Trophoblast cell (in vitro differentiated cells and primary cell): ENCODE measurements around the gene FLNB.
A peak's percentile ranks its signal among the peaks of the same experiment; 100 is the strongest.

Source experiments
- DNase-seq, 2 donors: peaks; one replicate each; pipeline ENCODE4 v3.0.0-alpha.2; 2016
- H2AFZ ChIP-seq: 2 replicates; pipeline ENCODE4 v1.6.1; 2013; ENCODE audit warnings: low read length, moderate library complexity, mild to moderate bottlenecking; ENCODE audit not compliant: insufficient read depth, poor library complexity
- H2AK5ac ChIP-seq: 2 replicates; pipeline ENCODE4 v1.6.1; 2013; ENCODE audit warnings: mild to moderate bottlenecking, low read length
- H2BK120ac ChIP-seq: 2 replicates; pipeline ENCODE4 v1.6.1; 2013; ENCODE audit warnings: low read length, mild to moderate bottlenecking, moderate library complexity; ENCODE audit not compliant: insufficient read depth, poor library complexity
- H2BK12ac ChIP-seq: 2 replicates; pipeline ENCODE4 v1.6.1; 2013; ENCODE audit warnings: mild to moderate bottlenecking, low read length, moderate library complexity
- H2BK5ac ChIP-seq: 2 replicates; pipeline ENCODE4 v1.6.1; 2013; ENCODE audit warnings: low read length, low read depth, moderate library complexity, mild to moderate bottlenecking; ENCODE audit not compliant: poor library complexity
- H3K14ac ChIP-seq: 2 replicates; pipeline ENCODE4 v1.6.1; 2013; ENCODE audit warnings: mild to moderate bottlenecking, low read length
- H3K18ac ChIP-seq: 2 replicates; pipeline ENCODE4 v1.6.1; 2013; ENCODE audit warnings: mild to moderate bottlenecking, low read length
- H3K23ac ChIP-seq: 2 replicates; pipeline ENCODE4 v1.6.1; 2013; ENCODE audit warnings: low read length
- H3K27ac ChIP-seq: 2 replicates; pipeline ENCODE4 v1.5.1; 2013; ENCODE audit warnings: low read depth, mild to moderate bottlenecking, inconsistent platforms, low read length, moderate library complexity
- H3K27me3 ChIP-seq: 2 replicates; pipeline ENCODE4 v1.6.1; 2013; ENCODE audit warnings: inconsistent platforms, mild to moderate bottlenecking, low read length, moderate library complexity; ENCODE audit not compliant: insufficient read depth
- H3K36me3 ChIP-seq, 2 experiments: 1 replicate in 1 of 2; 2 replicates in 1 of 2; pipeline ENCODE4 v1.6.1; 2013; ENCODE audit warnings: low read length in 2 of 2, mild to moderate bottlenecking in 2 of 2, moderate library complexity in 1 of 2; ENCODE audit not compliant: insufficient read depth in 2 of 2, control insufficient read depth in 1 of 2
- H3K4ac ChIP-seq: 2 replicates; pipeline ENCODE4 v1.6.1; 2013; ENCODE audit warnings: low read depth, mild to moderate bottlenecking, low read length, moderate library complexity
- H3K4me1 ChIP-seq, 2 experiments: 1 replicate in 1 of 2; 2 replicates in 1 of 2; pipeline ENCODE4 v1.6.1; 2013; ENCODE audit warnings: low read length in 2 of 2, mild to moderate bottlenecking in 2 of 2, moderate library complexity in 1 of 2; ENCODE audit not compliant: insufficient read depth in 2 of 2, control insufficient read depth in 1 of 2
- H3K4me2 ChIP-seq: 2 replicates; pipeline ENCODE4 v1.6.1; 2013; ENCODE audit warnings: inconsistent platforms, mild to moderate bottlenecking, low read length, moderate library complexity
- H3K4me3 ChIP-seq: 2 replicates; pipeline ENCODE4 v1.5.1; 2013; ENCODE audit warnings: mild to moderate bottlenecking, low read depth, low read length, inconsistent platforms
- H3K79me1 ChIP-seq: one replicate; pipeline ENCODE4 v1.6.1; 2013; ENCODE audit warnings: low read length
- H3K79me2 ChIP-seq: 2 replicates; pipeline ENCODE4 v1.6.1; 2013; ENCODE audit warnings: low read length, mild to moderate bottlenecking; ENCODE audit not compliant: control insufficient read depth, insufficient read depth, poor library complexity
- H3K9ac ChIP-seq: 2 replicates; pipeline ENCODE4 v1.6.1; 2013; ENCODE audit warnings: mild to moderate bottlenecking, low read length
- H3K9me3 ChIP-seq: 2 replicates; pipeline ENCODE4 v1.6.1; 2013; ENCODE audit warnings: low read depth, mild to moderate bottlenecking, control low read depth, inconsistent platforms, low read length; ENCODE audit not compliant: insufficient read depth
- H4K12ac ChIP-seq: 2 replicates; pipeline ENCODE4 v1.6.1; 2013; ENCODE audit warnings: low read depth, mild to moderate bottlenecking, low read length, moderate library complexity
- H4K8ac ChIP-seq: 2 replicates; pipeline ENCODE4 v1.6.1; 2013; ENCODE audit warnings: low read depth, mild to moderate bottlenecking, low read length, moderate library complexity
- H4K91ac ChIP-seq: one replicate; pipeline ENCODE4 v1.6.1; 2013; ENCODE audit warnings: low read depth, mild to moderate bottlenecking, low read length, moderate library complexity
- WGBS: extraction: QIAGEN DNeasy Blood & Tissue Kit; methylation state at CpG from one replicate; pipeline ENCODE4 v1.1.7; 2013; ENCODE audit warnings: missing lambda C conversion rate; ENCODE audit not compliant: insufficient read length, insufficient coverage; ENCODE audit errors: extremely low coverage; 5-methylcytosine and 5-hydroxymethylcytosine counted together

FLNB gene

GRCh38 chr3:57972531-57973111, 35.6 kb upstream of the FLNB start:
- Histone ChIP-seq H3K36me3 (no peaks in the 10 kb centered on the region), H2AFZ (peak overlapping the region; percentile 51), H3K27ac (peak overlapping the region; percentile 38), H4K8ac (peak overlapping the region; percentile 9), H4K12ac (peak overlapping the region; percentile 27), H3K79me2 (peaks cover 2% of the 10 kb centered on the region), H3K23ac (no peak overlapping the region), H2BK120ac (peak overlapping the region; percentile 27), H3K27me3 (no peaks in the 10 kb centered on the region), H3K18ac (peak overlapping the region; percentile 21), H2BK12ac (peak overlapping the region; percentile 9), H3K9ac (no peak overlapping the region), H2AK5ac (peak overlapping the region; percentile 44), H3K14ac (peak overlapping the region; percentile 5), H3K9me3 (no peaks in the 10 kb centered on the region), H3K79me1 (peaks cover 37% of the 10 kb centered on the region), H2BK5ac (peak overlapping the region; percentile 81), H3K4ac (peak overlapping the region; percentile 27), H4K91ac (peak overlapping the region; percentile 71), H3K4me1 (peaks cover 13 to 25% of the 10 kb centered on the region in 2 experiments), H3K4me2 (no peak overlapping the region), H3K4me3 (no peak overlapping the region)
- no CpG with 5 or more reads among the region's 9 CpGs for WGBS
- peak in 1 of 2 donors; percentile 42 for DNase-seq

- Histone ChIP-seq H3K14ac (peak overlapping the region; percentile 49), H2BK120ac (peak overlapping the region; percentile 85), H2AK5ac (peak overlapping the region; percentile 49), H3K36me3 (no peaks in the 10 kb centered on the region), H3K23ac (no peak overlapping the region), H3K27me3 (no peaks in the 10 kb centered on the region), H3K27ac (peak overlapping the region; percentile 64), H3K79me2 (peaks cover 2% of the 10 kb centered on the region), H4K12ac (no peak overlapping the region), H2BK5ac (peak overlapping the region; percentile 44), H4K91ac (peak overlapping the region; percentile 64), H3K4ac (peak overlapping the region; percentile 19), H3K4me3 (no peak overlapping the region), H3K79me1 (peaks cover 33% of the 10 kb centered on the region), H3K4me2 (no peak overlapping the region), H3K9ac (no peak overlapping the region), H2AFZ (no peak overlapping the region), H3K9me3 (no peaks in the 10 kb centered on the region), H3K4me1 (peaks cover 16 to 30% of the 10 kb centered on the region in 2 experiments), H3K18ac (peak overlapping the region; percentile 52), H2BK12ac (peak overlapping the region; percentile 79), H4K8ac (peak overlapping the region; percentile 64)
- no CpG with 5 or more reads among the region's 13 CpGs for WGBS
- DNase-seq: peak; percentile 59 to 81
These were observed 34.3 kb upstream of the FLNB start for GRCh38 chr3:57973715-57974477.

- H2BK120ac ChIP-seq: peak overlapping the region; percentile 86
- peak overlapping the region; percentile 6 for H4K12ac ChIP-seq
- H3K36me3 ChIP-seq: no peaks in the 10 kb centered on the region
- peak overlapping the region; percentile 41 for H2BK12ac ChIP-seq
- no CpG with 5 or more reads among the region's 6 CpGs for WGBS
- peak; percentile 90 to 95 for DNase-seq
- H4K8ac ChIP-seq: peak overlapping the region; percentile 24
- peak overlapping the region; percentile 42 for H3K27ac ChIP-seq
- peaks cover 29% of the 10 kb centered on the region for H3K79me1 ChIP-seq
- peak overlapping the region; percentile 42 for H2BK5ac ChIP-seq
- no peak overlapping the region for H3K23ac ChIP-seq
- H3K4me3 ChIP-seq: no peak overlapping the region
- H3K4me2 ChIP-seq: no peak overlapping the region
- peak overlapping the region; percentile 53 for H4K91ac ChIP-seq
- no peaks in the 10 kb centered on the region for H3K27me3 ChIP-seq
- H3K4me1 ChIP-seq: peaks cover 10 to 28% of the 10 kb centered on the region in 2 experiments
- no peak overlapping the region for H2AFZ ChIP-seq
- H3K9ac ChIP-seq: no peak overlapping the region
- H2AK5ac ChIP-seq: no peak overlapping the region
- H3K18ac ChIP-seq: peak overlapping the region; percentile 73
- peaks cover 2% of the 10 kb centered on the region for H3K79me2 ChIP-seq
- H3K14ac ChIP-seq: peak overlapping the region; percentile 29
- H3K4ac ChIP-seq: peak overlapping the region; percentile 37
- no peaks in the 10 kb centered on the region for H3K9me3 ChIP-seq
These were observed 33.3 kb upstream of the FLNB start for GRCh38 chr3:57974796-57975388.

- no peak overlapping the region for H2BK120ac ChIP-seq
- H4K8ac ChIP-seq: no peak overlapping the region
- no peak overlapping the region for H2BK5ac ChIP-seq
- H3K27me3 ChIP-seq: no peaks in the 10 kb centered on the region
- no peak overlapping the region for H3K27ac ChIP-seq
- H3K79me1 ChIP-seq: peaks cover 18% of the 10 kb centered on the region
- peak in 1 of 2 donors; percentile 67 for DNase-seq
- no CpG with 5 or more reads among the region's 4 CpGs for WGBS
- H4K12ac ChIP-seq: no peak overlapping the region
- H3K9me3 ChIP-seq: no peaks in the 10 kb centered on the region
- no peak overlapping the region for H4K91ac ChIP-seq
- H3K4ac ChIP-seq: no peak overlapping the region
- no peaks in the 10 kb centered on the region for H3K79me2 ChIP-seq
- H3K9ac ChIP-seq: no peak overlapping the region
- H3K23ac ChIP-seq: no peak overlapping the region
- H2AFZ ChIP-seq: no peak overlapping the region
- peaks cover 8 to 20% of the 10 kb centered on the region in 2 experiments for H3K4me1 ChIP-seq
- H3K18ac ChIP-seq: no peak overlapping the region
- no peak overlapping the region for H3K4me2 ChIP-seq
- H3K4me3 ChIP-seq: no peak overlapping the region
- no peak overlapping the region for H3K14ac ChIP-seq
- H2AK5ac ChIP-seq: no peak overlapping the region
- no peak overlapping the region for H2BK12ac ChIP-seq
- no peaks in the 10 kb centered on the region for H3K36me3 ChIP-seq
These were observed 30.4 kb upstream of the FLNB start for GRCh38 chr3:57977818-57978235.
